GM12872 (cell line): ENCODE measurements around the gene TBC1D22B.

Source experiments
- TF ChIP-seq, protein P1 (sequence below): IDR thresholded peaks from 3 replicates; pipeline ENCODE4 v1.5.1; 2011; ENCODE audit warnings: low read depth, mild to moderate bottlenecking, low read length, moderate library complexity; ENCODE audit not compliant: insufficient read depth

TBC1D22B gene

DNA sequence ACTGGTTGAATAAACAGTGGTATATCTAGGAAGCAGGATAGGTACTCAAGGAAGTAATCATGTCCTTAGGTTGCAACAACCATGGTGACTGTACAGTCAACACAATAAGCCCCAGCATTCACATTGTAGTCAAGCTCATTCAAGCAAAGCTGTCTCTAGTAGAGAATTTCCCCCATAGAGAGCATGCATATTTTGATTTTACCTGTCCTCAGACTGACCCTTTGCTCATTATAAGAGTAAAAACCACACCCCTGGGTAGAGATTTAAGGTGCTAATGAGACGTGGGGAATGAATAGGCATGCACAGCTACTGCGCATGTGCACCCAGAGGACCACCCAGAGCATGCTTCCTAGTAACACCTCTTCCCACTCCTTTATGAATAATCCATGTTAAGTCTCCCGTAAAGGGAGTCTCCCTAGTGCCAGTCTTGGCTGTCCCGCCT, 90.1 kb downstream of the TBC1D22B start:
- TF ChIP-seq, protein P1, sequence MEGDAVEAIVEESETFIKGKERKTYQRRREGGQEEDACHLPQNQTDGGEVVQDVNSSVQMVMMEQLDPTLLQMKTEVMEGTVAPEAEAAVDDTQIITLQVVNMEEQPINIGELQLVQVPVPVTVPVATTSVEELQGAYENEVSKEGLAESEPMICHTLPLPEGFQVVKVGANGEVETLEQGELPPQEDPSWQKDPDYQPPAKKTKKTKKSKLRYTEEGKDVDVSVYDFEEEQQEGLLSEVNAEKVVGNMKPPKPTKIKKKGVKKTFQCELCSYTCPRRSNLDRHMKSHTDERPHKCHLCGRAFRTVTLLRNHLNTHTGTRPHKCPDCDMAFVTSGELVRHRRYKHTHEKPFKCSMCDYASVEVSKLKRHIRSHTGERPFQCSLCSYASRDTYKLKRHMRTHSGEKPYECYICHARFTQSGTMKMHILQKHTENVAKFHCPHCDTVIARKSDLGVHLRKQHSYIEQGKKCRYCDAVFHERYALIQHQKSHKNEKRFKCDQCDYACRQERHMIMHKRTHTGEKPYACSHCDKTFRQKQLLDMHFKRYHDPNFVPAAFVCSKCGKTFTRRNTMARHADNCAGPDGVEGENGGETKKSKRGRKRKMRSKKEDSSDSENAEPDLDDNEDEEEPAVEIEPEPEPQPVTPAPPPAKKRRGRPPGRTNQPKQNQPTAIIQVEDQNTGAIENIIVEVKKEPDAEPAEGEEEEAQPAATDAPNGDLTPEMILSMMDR, result no peak

DNA sequence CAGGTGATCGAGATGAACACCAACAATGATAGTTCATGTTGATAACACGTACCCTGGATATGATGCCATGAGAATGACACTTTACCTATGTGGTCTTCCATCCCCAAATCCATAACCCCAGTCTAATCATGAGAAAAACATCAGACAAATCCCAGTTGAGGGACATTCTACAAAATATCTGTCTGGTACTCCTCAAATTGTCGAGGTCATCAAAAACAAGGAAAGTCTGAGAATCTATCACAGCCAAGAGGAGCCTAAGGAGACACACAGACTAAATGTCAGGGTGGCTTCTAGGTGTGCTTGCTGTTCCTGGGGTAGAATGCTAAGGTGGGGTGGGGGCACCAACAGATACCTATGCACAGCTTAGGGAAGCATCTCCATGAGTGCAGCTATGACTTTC, 93.5 kb downstream of the TBC1D22B start:
- TF ChIP-seq, protein P1, result no peak

DNA sequence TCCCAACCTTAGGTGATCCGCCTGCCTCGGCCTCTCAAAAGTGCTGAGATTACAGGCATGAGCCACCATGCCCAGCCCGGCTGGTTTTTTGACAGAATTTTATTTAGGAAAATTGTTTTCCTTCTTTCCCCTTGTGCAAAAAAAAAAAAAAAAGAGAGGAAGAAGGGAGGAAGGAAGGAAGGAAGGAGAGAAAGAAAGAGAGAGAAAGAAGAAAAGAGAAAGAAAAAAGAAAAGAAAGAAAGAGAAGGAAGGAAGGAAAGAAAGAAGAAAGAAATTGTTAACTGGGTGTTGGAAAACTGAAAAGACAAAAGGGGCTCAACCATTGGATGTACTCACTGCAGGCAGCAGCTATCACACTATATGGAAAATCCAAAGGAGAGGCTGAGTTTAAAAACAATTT, 94.8 kb downstream of the TBC1D22B start:
- TF ChIP-seq, protein P1, result no peak

DNA sequence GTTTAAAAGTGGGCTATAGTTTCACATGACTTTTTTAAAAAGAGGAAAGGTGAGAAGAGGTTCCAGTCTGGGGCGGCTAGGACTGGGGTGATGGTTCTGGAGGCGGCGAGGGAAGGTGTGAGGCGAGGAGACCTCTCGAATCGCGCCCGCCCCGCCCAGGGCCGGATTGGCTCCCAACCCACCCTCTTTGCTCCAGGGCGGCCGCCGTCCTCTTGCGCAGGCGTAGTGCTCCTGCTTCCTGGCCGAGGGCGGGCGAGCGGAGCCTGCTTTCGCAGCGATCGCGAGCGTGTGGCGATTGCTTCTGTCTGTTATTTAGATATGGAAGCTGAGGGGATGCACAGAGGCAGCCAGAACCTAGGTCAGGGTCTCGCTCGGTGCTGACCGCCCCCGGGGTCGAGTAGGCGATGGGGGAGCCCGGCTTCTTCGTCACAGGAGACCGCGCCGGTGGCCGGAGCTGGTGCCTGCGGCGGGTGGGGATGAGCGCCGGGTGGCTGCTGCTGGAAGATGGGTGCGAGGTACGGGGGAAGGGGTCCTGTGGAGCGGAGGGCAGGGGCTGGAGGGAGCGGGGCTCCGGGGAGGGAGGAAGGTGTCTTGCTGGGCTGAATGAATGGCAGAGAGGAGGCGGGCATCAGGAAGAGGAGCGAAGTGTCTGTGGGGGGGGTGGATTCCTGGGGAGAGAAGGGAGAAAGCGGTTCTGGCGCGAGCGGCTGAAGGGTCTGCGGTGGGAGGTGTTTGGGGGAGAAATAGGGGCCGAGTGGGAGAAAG, 96.4 kb downstream of the TBC1D22B start, which contains the start of gene RNF8:
Gene RNF8 (plus strand): TSS at position 223 of the 765 bp plus-strand sequence. CDS start 182 bp downstream, at position 405.
- TF ChIP-seq, protein P1, result no peak

DNA sequence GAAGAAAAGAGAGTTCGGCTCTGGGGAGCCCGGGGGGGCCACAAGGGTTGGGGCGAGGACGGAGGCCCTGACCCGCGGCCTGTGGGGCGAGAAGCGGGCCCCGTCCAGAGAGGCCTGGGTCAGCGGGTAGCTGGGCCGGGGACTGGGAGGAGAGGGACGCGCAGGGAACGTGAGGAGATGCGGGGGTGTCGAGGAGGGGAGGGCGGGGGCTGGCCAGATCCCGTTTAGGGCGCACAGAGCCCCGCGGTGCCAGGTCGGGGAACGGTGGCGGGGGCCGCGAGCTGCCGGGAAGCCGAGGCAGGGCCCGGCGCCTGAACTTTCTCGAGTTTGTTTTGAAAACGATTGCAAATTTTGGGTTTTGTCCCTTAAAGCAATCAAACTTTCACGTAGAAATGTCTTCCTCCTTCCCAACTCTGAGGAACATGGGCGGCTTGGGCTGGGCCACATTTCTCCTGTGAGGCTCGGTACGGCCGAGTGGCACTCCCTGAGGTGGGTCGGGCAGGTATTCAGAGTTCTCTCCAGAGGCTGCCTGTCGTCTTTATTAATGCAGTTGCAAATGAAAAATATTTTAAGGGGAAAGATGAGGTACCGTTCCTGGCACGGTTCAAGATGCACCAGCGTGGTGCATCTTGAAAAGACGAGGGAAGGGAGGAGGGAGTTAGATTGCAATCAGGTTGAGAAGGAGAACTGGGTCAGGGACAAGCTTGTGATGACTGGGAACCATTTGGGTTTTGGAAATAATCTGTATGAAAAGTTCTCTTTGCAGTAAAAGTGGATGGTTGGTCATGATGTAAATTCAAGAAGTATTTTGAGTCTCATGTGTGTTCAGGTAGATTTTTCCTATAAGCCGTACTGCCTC, 97.2 kb downstream of the TBC1D22B start:
- TF ChIP-seq, protein P1, result no peak

DNA sequence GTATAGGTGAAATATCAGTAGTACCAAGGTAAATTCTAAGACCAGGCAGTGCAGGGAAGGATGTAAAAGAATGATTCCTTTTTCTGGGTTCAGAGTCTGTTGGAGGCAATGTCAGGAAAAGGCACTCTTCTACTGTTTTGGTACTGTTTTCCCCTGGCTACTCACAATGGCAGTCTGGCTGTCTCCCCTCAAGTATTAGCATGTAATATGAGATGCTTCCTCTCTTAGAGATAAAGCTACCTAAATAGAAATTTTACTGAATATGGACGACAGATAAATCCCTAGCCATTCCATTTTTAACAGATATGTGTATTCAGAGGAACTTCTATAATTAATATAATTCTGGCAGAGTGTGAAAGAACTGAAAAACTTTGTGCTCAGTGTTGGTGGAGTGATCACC, 99.7 kb downstream of the TBC1D22B start:
- TF ChIP-seq, protein P1, result no peak

DNA sequence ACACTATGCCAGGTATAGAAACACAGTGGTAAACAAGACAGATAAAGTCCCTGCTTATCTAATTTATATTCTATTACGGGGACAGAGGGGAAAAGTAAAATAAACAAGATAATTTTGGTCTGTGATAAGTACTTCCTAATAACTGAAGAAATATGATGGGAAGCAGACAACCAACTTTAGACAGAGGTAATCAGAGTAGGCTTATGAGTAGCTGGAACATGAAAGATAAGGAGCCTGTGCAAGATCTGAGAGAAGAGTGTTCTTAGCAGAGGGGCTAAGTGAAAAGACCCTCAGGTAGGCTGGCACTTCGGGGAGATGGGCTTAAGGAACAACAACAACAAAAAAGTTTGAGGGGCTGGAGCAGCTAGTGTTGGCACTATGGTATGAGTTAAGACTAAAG, 100.3 kb downstream of the TBC1D22B start:
- TF ChIP-seq, protein P1, result no peak
